T-helper 1 cell (primary cell): ENCODE results near the gene WSCD2.

Experiments
- DNase-seq, 5 donors: peaks; one replicate each; pipeline ENCODE4 v3.0.0-alpha.2; 2012 to 2020
- total RNA-seq, 4 donors: gene quantifications; one replicate each; lab custom pipeline; 2026; lab: John Stamatoyannopoulos, UW

The WSCD2 gene
- 0 to 0.15 (median 0) reads per million in 4 donors for total RNA-seq

GRCh38 chr12:108129017-108129812, at the start of gene WSCD2:
TSS of gene WSCD2 (plus strand) at chr12:108129288. CDS start at chr12:108195833, 66,545 bp downstream.
- DNase-seq: no peak

- DNase-seq: no peak
Measured at GRCh38 chr12:108079721-108080120, 49.4 kb upstream of the WSCD2 start.

DNA sequence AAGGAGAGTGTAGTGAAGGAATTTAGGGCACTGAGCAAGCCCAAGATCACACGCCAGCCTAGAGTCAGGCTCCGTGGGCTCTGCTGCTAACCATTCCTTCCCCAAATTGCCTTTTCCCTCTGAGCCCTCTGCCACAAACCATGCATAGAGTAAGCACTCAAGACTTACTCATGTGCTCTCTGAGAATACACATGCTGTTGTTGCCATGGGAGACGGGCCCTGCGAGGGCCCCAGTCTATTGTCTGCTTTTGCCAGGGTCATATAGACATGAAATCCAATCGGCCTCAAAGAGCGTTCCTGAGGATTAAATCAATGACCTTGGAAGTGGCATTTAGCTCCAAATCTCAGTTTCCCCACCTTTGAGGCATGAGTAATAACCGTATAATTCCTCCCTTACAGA, 48.7 kb upstream of the WSCD2 start:
- DNase-seq: no peak

DNA sequence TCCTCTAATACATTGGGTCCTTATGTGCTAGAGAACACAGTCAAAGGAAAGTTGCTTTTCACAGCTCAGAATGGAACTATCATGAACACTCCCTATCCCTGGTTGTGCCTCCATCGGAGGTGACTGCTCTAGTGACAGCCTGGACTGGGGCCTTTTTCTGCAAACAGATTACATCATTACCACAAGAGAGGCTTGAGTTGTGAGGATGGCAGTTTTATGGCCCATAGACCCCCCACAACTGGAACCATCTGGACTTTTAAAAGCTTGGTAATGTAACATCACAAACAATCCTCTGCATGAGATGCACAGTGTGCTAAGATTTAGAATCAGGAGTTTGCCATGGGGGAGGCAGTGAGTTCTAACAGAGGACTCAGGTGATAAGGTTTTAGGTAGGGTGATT, 46.6 kb upstream of the WSCD2 start:
- no peak for DNase-seq

GRCh38 chr12:108087900-108088299, 41.2 kb upstream of the WSCD2 start:
- no peak for DNase-seq

GRCh38 chr12:108090107-108090899, 38.8 kb upstream of the WSCD2 start:
- DNase-seq: no peak

DNA sequence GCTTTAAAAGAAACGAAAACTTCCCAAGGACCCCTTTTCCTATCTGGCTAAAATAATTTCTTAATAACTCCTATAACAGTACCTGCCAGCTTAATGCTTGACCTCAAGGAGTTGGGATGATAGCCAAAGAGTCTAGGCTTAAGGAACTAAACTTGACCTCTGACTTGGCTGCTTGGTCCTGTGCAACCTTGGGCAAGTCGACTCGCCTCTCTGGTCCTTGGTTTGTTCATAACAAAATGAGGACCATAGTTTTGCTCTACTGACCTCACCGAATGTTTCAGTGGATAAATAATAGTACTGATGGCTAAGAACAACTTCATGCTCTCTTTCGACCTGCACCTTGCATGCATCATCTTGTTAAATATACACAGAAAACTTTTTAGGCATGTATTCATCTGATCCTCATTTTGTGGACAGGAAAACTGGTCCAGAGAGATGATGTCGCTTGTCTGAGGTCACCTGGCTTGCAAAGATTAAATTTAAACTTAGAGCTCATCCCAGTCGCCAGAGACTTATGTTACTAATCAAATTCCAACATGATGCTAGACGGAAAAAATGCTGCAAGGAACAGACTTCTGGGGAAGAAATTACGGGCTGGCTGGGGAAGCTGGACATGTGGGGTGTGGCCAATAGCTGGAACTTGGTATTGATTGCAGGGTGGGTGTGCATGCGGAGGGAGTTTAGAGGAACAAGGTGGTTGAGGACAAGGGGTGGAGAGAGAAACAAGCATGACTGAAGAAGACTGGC, 38.0 kb upstream of the WSCD2 start:
- no peak for DNase-seq

DNA sequence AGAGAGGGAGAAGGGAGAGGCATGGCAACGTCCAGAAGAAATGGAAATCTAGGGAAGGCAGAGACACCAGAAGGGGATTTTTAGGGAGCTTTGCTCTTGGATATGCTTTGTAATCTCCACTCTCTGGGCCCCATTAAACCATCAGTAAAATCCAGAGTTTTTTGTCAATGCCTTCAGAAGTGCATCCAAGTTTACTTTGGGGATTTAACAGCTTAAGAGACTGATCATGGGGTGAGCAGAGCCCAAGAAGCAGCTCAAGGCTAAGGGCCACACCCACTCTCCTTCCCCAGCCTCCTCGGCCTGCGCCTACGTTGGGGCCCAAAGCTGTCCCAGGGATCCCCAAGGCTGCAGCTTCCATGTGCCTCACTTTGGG, 37.4 kb upstream of the WSCD2 start:
- no peak for DNase-seq

DNA sequence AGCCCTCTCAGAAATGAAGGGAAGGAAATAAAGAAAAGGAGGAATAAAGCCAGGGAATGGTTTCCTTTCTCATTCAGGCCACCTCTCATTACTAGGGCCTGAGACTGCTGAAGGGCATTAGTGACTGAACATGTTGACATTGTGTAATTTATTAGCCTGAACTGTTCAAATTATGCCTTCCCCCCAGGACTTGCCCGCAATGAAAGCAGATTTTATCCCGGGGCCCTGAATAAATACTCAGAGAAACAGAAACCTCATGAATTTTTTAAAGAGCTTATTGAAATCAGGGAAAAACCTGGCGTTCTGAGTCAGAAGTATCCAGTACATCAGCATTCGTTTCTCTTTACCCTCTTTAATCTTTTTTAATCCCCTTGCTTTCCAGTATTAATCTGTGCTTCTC, 35.9 kb upstream of the WSCD2 start:
- no peak for DNase-seq

DNA sequence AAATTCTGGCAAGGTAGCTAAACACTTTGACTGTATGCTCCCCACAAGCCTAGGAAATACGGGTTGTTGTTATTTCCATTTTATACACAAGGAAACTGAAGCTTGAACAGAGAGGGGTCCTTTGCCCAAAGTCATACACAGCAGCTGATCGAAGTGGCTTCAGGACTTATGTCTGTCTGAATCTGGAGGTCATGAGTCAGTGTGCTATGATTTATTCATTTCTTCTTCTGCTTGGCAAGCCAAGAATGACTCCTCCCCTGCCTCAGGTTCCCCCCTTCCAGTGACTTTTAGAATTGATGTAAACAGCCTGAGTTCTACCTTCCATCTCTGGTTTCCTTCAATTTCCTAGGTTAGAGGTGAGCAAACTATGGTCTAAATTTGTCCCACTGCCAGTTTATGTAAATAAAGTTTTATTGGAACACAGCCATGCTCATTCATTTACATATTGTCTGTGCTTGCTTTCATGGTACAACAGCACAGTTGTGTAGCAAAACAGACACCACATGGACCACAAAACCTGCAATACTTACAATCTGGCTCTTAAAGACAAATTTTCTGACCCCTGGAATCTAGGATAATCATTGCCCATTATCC, 34.9 kb upstream of the WSCD2 start:
- no peak for DNase-seq

- DNase-seq: no peak
Measured at GRCh38 chr12:108097160-108097911, 31.8 kb upstream of the WSCD2 start.

- DNase-seq: no peak
Measured at GRCh38 chr12:108098374-108098773, 30.7 kb upstream of the WSCD2 start.

DNA sequence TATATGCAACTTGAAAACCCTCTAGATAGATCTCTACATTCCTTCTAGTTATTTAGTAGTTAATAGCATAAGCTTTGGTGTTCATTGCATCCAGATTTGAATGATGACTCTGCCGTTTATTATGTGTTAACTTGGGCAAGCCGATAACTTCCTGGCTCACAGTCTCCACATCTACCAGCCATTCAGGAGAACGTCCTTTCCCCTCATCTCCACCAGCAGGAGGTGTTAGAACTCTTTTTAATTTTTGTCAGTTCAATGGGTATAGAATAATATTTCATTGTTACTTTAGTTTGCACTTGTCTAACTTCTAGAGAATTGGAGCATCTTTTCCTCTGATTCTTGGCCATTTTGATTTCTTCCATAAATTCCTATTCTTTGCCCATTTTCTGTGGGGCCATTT, 30.0 kb upstream of the WSCD2 start:
- no peak for DNase-seq

DNA sequence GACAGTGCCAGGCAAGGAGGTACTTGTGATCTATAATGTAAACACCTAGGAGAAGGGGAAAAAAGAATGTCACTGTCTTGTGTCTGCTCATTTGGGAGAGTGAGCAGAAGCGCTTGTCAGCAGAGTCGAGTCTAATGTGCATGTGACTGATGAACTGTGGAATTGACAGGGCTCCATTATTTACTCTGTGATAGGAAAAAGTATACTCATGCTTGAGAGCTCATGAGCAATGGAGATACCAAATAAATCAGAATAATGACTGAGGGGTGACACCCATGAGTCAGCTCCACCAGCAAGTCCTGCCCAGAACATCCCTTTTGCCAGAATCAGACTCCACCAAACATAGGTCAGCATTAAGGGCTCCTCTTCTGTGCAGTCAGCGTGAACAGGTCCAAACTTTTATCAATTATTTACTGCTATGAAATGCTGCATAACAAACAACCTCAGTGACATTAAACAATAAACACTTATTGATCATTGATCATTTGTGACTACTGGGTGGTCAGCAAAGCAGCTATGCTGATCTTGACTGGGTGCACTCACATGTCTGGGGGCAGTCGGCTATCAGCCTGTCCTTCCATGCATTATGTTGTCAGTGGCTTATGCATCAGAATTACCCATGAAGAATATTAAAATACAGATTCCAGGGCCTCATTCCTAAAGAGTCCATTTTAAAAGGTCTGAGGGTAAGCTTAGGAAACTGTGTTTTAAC, 29.2 kb upstream of the WSCD2 start:
- DNase-seq: no peak

GRCh38 chr12:108101605-108102175, 27.4 kb upstream of the WSCD2 start:
- no peak for DNase-seq

- DNase-seq: no peak
Measured at GRCh38 chr12:108102363-108102762, 26.7 kb upstream of the WSCD2 start.

DNA sequence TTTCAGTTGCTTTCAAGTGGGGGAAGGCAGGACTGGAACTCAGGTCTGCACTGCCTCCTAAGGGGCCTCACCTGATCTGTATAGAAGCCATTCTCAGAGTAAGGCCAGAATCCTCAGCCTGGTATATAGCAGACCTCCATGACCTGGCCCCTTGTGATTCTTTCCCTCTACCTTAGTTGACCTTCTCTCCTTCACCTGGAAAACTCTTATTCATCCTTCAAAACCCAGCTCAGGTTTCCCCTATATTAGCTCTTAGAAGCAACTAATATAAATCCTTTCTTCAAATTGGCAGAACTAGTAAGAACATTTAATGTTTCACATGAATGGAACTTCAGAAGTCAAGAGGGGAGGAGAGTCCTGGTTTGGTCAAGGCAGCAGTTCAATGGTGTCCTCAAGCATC, 26.0 kb upstream of the WSCD2 start:
- no peak for DNase-seq

DNA sequence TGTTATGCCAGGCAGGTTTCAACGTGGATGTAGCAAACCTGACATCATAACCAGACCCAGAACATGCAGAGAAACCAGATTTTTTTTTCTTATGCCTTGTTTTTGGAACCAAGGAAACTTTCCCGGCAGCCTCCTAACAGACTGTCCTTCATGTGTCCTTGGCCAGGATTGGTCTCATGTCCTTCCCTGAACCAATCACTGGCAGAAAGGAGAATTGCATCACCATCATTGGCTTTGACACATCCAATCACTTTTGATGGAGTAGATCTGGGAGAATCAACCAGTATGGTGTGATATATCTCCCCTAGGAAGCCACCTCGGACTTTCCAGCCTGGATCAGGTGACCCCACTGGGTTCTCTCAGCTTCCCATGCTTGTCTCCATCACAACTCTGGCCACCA, 25.6 kb upstream of the WSCD2 start:
- no peak for DNase-seq

DNA sequence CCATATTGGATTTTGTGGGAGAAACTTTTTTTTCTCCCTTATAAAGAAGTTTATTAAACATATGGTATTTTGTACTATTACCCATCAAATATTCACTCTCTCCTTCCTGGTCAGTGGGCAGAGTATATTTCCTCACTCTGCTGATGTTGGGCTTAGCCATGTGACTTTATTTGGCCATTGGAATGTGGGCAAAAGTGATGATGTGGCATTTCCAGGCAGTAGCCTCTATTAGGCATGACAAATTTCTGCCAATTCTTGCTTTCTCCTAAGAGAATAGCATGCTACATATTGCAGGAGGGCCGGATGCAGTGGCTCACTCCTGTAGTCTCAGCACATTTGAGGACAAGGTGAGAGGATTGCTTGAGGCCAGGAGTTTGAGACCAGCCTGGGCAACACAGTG, 24.4 kb upstream of the WSCD2 start:
- DNase-seq: no peak

DNA sequence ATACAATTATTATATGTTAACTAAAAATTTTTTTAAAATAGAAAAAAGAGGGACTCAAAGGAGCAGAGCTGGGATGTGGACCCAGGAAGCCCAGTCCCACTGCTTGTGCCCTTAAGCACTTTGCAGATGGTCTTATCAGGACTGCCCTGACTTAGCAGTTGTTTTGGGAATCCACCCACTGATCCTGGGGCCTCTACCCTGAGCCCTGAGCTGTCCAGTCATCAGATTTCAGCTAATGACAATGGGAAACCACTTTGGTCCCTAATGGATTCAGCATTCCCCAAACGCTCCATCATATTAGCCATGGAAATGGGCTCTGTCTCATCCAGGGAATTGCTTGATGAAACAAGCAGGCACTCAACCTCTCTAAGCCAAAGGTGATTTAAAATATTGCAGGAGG, 22.5 kb upstream of the WSCD2 start:
- DNase-seq: no peak

GRCh38 chr12:108107293-108107692, 21.8 kb upstream of the WSCD2 start:
- no peak for DNase-seq
